ENCODE results near the gene CYP26C1.
A peak's percentile ranks its signal among the peaks of the same experiment; 100 is the strongest.

CYP26C1 gene, protein sequence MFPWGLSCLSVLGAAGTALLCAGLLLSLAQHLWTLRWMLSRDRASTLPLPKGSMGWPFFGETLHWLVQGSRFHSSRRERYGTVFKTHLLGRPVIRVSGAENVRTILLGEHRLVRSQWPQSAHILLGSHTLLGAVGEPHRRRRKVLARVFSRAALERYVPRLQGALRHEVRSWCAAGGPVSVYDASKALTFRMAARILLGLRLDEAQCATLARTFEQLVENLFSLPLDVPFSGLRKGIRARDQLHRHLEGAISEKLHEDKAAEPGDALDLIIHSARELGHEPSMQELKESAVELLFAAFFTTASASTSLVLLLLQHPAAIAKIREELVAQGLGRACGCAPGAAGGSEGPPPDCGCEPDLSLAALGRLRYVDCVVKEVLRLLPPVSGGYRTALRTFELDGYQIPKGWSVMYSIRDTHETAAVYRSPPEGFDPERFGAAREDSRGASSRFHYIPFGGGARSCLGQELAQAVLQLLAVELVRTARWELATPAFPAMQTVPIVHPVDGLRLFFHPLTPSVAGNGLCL

DNA sequence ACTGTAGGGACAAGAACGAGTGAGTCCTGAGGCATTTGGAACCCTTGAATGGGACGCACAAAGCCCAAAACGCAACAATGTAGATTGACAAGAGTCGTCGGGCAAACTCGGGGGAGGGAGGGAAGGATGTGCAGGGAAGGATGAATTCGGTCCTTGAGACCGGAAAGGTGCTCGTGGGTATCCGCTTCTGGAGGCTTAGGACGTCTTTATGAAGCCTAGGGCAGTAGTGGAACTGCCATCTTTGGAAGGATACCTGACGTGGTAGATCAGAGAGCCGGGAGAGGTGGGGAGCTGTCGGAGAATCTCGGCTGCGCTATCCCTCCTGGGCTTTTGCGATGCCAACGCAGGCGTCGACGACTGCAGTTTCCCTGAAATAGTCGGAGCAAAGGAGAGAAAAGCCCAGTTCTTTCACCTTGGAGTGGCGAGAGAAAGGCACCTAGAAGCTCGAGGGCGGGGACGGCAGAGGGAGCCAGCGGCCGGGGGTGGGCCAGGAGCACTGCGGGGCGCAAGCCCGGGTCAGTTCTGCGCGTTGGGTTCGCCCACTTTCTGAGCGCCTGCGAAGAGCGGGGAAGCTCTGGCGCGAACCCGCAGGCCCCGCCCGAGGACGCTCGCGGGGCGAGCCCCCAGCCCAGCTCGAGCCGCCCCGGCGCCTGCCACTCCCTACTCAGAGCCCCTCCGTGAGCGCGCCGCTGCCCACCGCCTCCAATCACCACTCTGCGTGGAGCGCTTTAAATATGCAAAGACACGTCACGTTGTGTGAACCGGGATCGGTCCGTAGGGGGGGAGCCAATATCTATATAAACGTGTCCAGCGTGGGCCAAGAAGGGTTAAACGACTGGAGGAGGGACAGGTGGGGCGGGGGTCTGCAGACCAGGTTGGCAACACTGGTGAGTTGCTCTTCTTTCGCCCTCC lies at the start of gene CYP26C1:
Gene CYP26C1 (plus strand): TSS at position 824 of the 912 bp plus-strand sequence. CDS start 466 bp downstream, outside the sequence.
- no peak within 1 kb of the TSS for H3K4me3 ChIP-seq (ENCODE audit: low read depth, low read length)
- no peak for DNase-seq (ENCODE audit: low read depth)

DNA sequence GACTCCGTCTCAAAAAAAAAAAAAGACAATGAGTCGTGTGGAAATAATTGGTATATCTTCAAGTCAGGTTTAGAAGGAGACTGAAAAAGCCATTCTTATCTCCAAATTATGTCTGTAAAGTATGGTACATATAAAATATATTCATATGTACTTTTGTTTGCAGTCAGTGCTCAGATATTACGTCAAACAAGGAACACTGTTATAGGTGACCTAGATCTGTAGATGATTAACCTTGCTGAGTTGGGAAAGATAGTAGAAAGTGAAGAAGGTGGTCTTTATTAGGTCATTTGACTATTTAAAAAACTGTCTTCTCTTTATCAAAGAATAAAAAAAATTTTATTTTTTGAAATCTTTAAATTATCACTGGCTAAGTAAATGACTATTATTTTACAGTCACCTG lies 44.9 kb upstream of the CYP26C1 start:
- no peak for DNase-seq (ENCODE audit: low read depth)
- H3K4me3 ChIP-seq (ENCODE audit: low read depth, low read length) = no peak overlapping the region

DNA sequence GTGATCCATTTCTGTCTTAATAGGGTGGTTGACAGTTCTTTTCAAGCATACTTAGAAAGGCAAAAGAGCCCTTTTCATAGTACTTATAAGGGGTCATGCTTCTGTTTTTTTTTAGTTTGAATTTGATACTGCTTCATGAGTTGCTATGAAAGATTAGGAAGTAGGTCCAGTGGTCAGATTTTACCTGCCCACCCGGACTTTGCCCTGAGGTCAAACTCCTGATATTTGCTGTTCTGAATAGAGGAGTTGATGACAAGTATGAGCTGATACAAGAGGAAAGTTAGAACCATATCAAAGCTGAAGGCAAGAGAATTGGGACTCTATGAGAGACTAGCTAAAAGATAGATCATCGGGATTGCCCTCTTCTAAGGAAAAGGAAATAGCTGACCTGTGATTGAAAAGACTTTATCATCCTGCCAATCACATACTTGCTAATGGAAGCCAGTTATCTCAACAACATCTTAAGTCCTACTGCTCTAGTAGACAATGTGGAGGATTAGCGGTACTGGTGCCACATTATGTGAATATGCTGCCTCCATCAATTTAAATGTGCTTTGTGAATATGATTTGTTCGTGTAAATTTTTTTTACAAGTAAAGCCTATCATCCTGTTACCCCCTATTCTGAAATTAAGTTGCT lies 37.5 kb upstream of the CYP26C1 start:
- no peak overlapping the region for H3K4me3 ChIP-seq (ENCODE audit: low read depth, low read length)
- no peak for DNase-seq (ENCODE audit: low read depth)

DNA sequence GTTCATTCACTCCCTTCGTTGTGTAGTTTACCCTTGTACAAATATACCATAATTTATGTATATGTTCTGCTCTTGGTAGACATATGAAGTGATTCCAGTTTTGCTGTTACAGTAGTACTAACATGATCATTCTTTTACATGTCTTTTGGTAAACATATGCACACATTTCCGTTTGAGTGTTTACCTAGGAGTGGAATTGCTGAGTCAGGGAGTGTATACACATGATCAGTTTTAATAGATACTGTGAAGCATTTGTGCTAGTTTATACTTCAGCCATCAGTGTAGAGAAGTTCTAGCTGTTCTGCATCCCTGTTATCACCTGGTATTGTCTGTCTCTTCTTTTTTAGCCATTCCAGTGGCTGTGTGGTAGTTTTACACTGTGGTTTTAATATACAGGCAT lies 34.5 kb upstream of the CYP26C1 start:
- DNase-seq (ENCODE audit: low read depth) = no peak
- no peak overlapping the region for H3K4me3 ChIP-seq (ENCODE audit: low read depth, low read length)

DNA sequence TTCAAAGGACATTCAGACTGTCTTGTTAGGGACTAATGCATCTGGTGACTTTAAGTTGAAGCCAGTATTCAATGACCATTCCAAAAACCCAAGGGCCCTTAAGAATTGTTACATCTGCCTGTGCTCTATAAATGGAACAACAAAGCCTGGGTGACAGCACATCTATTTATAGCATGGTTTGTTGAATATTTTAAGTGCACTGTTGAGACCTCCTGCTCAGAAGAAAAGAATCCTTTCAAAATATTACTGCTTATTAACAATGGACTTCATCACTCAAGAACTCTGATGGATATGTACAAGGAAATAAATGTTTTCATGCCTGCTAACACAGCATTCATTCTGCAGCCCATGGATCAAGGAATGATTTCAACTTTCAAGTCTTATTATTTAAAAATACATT lies 33.1 kb upstream of the CYP26C1 start:
- no peak overlapping the region for H3K4me3 ChIP-seq (ENCODE audit: low read depth, low read length)
- no peak for DNase-seq (ENCODE audit: low read depth)

DNA sequence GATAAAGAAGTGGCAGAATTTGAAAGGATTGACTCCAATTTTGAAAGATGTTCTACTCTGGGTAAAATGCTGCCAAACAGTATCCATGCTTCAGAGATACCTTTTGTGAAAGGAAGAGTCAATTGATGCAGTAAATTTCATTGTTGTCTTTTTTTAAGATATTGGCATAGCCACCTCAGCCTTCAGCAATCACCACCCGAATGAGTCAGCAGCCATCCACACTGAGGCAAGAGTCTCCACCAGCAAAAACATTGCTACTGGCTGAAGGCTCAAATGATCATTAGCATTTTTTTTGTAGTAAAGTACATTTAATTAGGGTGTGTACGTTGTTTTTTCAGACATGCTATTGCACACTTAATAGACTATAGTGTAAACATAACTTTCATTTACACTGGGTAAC lies 31.7 kb upstream of the CYP26C1 start:
- H3K4me3 ChIP-seq (ENCODE audit: low read depth, low read length) = no peak overlapping the region
- DNase-seq (ENCODE audit: low read depth) = peak; percentile 18

DNA sequence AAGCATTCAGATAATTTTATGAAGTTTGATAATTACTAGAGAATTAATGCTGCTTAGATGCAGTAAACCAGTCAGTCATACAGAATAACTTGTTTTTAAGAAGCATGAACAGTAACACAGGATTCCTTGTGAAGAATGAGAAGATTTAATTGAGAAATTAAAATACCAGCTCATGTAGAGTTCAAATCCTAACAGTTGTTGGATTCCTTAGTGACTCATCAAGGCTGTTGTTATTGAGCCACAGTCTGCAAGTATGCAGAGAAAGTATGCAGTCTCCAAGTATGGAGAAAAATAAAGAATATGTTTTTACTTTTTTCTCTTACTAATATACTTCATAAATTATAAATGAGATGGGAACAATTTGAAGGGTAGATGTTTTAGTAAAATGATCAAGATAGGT lies 30.2 kb upstream of the CYP26C1 start:
- no peak overlapping the region for H3K4me3 ChIP-seq (ENCODE audit: low read depth, low read length)
- peak; percentile 24 for DNase-seq (ENCODE audit: low read depth)

DNA sequence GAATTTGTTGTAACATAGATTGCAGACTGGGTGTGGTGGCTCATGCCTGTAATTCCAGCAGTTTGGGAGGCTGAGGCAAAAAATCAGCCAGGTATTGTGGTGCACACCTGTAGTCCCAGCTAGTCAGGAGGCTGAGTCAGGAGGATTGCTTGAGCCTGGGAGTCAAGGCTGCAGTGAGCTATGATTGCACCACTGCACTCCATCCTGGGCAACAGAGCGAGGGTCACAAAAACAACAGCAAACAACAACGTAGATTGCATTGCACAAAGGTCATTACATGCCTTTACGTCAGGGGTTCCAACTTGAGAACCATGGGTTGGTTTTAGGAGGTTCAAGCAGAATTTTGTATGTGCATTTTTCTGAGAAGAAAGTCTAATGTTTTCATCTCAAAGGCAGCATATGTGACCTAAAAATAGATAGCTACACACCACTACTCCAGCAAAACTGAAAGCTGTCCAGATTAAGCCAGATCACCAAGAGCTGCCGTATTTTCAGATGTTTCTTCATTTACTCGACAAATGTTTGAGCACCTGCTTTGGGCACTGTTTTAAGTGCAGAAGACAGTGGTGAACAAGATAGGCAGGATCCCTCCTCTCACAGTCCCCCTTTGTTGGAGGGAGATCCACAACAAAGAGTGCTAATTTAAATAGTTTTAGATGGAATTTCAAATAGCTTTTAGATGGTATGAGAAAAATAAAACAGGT lies 28.3 kb upstream of the CYP26C1 start:
- DNase-seq (ENCODE audit: low read depth) = no peak
- H3K4me3 ChIP-seq (ENCODE audit: low read depth, low read length) = no peak overlapping the region

DNA sequence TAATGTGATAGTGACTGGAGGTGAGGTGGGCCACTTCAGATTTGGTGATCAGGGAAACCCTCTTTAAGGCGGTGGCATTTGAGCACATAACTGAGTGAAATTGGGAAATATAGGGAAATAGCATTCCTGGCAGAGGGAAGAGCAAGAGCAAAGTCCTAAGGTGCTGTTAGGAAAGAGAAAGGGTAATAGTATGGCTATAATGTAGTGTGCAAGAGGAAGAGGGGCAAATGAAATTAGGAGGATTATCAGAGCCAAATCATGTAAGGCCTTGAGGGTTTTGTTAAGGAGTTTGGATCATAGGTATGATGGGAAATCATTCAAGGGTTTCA lies 27.8 kb upstream of the CYP26C1 start:
- DNase-seq (ENCODE audit: low read depth) = no peak
- no peak overlapping the region for H3K4me3 ChIP-seq (ENCODE audit: low read depth, low read length)

DNA sequence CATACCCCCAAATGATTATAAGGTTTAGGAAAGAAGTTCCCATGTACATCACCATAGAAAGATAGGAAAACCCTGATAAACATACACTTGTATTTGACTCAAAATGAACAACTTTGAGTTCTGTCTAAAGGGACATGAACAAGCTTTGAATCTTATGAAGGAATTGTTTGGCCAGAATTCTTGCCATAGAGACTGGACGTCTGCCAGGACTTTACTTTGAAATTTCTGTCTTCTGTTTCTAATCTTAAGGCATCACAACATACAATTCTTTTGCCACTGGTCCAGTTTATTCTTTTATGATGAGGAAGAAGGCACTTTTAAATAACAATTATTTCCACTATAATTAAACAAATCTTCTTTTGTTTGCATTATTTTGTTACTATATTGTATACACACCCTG lies 26.2 kb upstream of the CYP26C1 start:
- DNase-seq (ENCODE audit: low read depth) = no peak
- H3K4me3 ChIP-seq (ENCODE audit: low read depth, low read length) = no peak overlapping the region

DNA sequence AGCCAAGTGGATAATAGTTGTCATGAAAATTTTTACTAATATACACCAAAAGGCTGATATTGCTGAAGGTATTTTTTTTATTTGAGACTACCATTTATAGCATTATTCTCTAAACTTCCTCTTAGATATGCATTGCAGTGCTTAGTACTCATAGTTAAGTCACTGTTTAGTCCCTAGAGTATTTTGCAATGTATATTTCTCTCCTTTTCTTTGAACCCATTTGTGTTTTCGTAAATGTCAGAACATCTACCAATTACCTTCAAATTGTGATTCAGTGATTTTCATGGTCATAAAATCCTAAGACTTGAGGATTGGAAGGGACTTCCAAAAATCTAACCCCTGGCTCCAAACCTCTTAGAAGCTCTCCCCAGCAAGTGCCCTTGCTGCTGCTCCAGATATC lies 21.5 kb upstream of the CYP26C1 start:
- peak; percentile 37 for DNase-seq (ENCODE audit: low read depth)
- no peak overlapping the region for H3K4me3 ChIP-seq (ENCODE audit: low read depth, low read length)

DNA sequence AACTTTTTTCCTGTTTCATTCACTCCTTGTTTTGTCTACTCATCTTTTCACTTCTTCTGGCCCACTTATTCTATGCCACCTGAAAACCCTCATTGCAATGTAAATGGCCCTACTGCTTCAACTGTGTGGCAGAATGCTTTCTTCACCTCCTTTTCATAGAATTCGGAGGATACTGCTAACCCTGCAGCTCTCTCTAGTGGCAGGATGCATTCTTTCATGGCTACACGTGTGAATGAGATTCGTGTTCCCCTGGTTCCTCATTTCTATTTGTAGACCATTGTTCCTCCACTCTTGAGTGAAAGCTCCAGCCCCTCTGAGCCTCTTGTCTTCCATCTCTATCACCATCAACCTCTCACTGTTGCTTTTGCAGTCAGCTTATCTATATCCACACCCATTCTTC lies 20.9 kb upstream of the CYP26C1 start:
- DNase-seq (ENCODE audit: low read depth) = no peak
- no peak overlapping the region for H3K4me3 ChIP-seq (ENCODE audit: low read depth, low read length)

DNA sequence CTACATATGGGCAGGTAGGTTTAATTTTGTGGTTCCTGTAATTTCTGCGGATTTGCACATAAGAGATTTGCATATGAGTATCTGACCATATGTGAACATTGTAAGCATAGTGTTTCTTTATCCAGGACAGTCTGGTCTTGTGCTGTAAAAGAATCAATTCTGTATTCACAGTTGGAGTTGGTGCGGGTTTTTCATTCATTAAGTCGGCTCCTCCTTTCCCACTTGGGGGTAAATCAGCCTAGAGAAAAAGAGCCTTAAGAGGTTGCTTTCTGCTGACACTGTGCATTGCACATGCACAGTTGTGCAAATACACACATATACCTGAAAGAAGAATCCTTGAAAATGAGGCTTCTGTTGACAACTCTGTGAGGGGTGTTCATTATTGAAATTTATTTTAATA lies 6.1 kb upstream of the CYP26C1 start:
- no peak for DNase-seq (ENCODE audit: low read depth)
- no peak overlapping the region for H3K4me3 ChIP-seq (ENCODE audit: low read depth, low read length)

DNA sequence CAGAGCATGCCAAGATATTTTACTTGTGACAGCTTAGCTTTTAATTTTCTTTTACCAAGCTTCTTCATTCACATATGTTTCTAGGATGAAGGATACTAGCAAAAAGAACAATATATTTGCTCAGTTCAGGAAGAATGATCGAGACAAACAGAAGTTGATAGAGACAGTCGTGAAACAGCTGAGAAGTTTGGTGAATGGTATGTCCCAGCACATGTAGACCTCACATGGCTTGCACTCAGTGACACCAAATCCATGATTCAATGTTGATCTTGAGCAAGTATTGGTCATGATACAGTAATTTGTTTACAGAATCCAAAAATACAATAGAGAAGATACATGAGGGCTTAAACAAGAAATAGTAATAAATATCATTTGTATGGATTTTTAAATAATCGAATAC lies 2.5 kb upstream of the CYP26C1 start:
- H3K4me3 ChIP-seq (ENCODE audit: low read depth, low read length) = no peak overlapping the region
- DNase-seq (ENCODE audit: low read depth) = no peak

DNA sequence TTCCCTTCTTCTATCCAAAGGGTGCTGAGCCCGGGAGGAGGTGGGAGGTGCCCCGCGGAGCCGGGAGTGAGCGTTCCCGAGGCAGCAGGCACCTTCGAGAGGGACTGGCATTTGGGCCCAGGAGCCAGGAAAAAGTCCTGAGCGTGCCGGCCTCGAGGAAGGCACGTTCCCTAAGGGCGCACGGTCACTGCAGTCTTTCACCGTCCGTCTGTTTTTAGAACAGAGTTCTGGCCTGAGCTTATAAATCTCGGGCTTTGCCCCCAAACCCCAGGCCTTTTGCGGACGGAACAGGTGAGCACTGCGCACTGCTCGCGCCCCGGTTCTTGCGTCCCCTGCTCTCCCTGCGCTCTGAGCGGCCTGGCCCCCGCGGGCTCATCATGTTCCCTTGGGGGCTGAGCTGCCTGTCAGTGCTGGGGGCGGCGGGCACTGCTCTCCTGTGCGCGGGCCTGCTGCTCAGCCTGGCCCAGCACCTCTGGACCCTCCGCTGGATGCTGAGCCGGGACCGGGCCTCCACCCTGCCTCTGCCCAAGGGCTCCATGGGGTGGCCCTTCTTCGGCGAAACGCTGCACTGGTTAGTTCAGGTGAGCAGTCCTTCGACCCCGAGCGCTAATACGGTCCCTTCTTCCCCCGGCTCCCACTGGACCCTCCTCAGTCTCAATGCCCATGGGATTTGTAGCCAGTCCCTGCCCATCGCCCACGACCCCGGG lies 442 bp downstream of the CYP26C1 start:
- H3K4me3 ChIP-seq (ENCODE audit: low read depth, low read length) = no peak overlapping the region

DNA sequence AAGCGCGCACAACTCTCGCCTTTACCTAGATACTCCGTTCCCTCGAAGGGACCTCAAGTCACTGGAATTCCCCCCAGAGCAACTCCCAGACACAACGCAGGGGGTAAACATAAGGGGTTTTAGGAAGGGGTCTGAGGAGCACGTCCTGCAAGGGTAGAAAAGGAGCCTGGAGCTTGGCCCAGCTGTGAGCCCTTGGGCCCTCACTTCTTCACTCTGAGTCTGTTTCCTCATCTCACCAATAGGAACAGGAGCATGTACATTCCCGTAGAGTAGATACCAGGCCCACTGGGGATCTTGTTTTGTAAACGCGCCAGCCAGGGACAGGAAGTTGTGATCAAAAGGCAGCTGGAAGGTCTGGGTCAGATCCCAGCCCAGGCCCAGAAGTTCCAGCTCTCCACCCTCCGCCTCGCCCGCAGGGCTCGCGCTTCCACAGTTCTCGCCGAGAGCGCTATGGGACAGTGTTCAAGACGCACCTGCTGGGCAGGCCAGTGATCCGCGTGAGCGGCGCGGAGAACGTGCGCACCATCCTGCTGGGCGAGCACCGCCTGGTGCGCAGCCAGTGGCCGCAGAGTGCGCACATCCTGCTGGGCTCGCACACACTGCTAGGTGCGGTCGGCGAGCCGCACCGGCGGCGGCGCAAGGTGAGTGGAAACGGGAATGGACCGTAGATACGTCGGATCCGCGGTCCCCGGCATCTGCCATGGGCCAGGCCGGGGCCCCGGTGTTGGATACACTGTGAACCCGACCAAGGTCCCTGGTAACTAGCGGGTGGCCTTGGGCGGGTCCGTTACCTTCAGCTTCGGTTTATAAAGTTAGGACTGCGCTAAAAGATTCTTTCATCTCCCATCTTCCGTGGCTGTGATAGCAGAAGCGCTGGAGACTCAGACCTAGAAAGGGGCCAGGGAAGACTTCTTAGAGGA lies 1.3 kb downstream of the CYP26C1 start:
- DNase-seq (ENCODE audit: low read depth) = no peak
- peak overlapping the region; percentile 31 for H3K4me3 ChIP-seq (ENCODE audit: low read depth, low read length)

More for the DNA sequence above, 442 bp downstream of the CYP26C1 start:
- DNase-seq (ENCODE audit: low read depth) = no peak

DNA sequence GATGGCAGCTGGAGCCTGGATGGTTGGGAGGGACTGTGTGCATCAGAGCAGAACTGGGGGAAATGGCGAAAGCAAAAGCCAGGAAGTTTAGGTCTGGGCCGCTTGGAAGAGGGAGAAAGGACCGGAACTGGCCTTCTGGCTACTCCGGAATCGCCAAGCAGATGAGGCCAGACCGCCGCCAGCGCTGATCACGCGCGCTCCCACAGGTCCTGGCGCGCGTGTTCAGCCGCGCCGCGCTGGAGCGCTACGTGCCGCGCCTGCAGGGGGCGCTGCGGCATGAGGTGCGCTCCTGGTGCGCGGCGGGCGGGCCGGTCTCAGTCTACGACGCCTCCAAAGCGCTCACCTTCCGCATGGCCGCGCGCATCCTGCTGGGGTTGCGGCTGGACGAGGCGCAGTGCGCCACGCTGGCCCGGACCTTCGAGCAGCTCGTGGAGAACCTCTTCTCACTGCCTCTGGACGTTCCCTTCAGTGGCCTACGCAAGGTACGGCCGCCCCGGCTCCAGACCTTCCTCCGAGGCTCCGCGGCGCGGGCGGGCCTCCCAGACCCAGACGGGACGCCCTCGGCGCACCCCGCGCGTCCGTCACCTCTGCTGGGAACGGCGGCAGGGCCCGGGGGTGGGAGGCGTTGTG lies 2.0 kb downstream of the CYP26C1 start:
- no peak for DNase-seq (ENCODE audit: low read depth)

More for the DNA sequence above, 2.0 kb downstream of the CYP26C1 start:
- peak overlapping the region; percentile 31 for H3K4me3 ChIP-seq (ENCODE audit: low read depth, low read length)
